Stimulated activated naive CD8-positive, alpha-beta T cell treated with anti-CD3 and anti-CD28 coated beads, Interleukin-15, amount 100 ng/mL, for 72 hours (primary cell): Measurements from ENCODE around the gene RNU5B-1.
"Not testable (repeated sequence)": the region's sequence is repeated elsewhere in the genome, so short reads cannot be mapped to it uniquely, and the experiment has no call there.

Experiments used
- ATAC-seq: fragments of 150-1000 bp; cut with Tn5 transposase; 2 replicates; pipeline ENCODE4 v1.10.0; 2021; ENCODE audit warnings: mild to moderate bottlenecking, moderate library complexity
- DNase-seq, 2 donors: peaks; one replicate each; pipeline ENCODE4 v3.0.0; 2021 to 2022
- H3K27ac Mint-ChIP-seq, 2 donors: one replicate each; pipeline ENCODE4 v1.8.0; 2022; ENCODE audit warnings: mild to moderate bottlenecking in 2 of 2, mixed read lengths in 2 of 2, moderate library complexity in 2 of 2
- H3K27me3 Mint-ChIP-seq: one replicate; pipeline ENCODE4 v1.8.0; 2022; ENCODE audit warnings: mixed read lengths
- H3K4me1 Mint-ChIP-seq: one replicate; pipeline ENCODE4 v1.8.0; 2022; ENCODE audit warnings: mild to moderate bottlenecking, mixed read lengths
- H3K4me3 Mint-ChIP-seq, 2 donors: one replicate each; pipeline ENCODE4 v1.8.0; 2022; ENCODE audit warnings: mild to moderate bottlenecking in 2 of 2, mixed read lengths in 2 of 2, moderate library complexity in 1 of 2
- H3K9me3 Mint-ChIP-seq, 2 donors: one replicate each; pipeline ENCODE4 v1.8.0; 2022; ENCODE audit warnings: mixed read lengths in 2 of 2

Gene RNU5B-1

DNA sequence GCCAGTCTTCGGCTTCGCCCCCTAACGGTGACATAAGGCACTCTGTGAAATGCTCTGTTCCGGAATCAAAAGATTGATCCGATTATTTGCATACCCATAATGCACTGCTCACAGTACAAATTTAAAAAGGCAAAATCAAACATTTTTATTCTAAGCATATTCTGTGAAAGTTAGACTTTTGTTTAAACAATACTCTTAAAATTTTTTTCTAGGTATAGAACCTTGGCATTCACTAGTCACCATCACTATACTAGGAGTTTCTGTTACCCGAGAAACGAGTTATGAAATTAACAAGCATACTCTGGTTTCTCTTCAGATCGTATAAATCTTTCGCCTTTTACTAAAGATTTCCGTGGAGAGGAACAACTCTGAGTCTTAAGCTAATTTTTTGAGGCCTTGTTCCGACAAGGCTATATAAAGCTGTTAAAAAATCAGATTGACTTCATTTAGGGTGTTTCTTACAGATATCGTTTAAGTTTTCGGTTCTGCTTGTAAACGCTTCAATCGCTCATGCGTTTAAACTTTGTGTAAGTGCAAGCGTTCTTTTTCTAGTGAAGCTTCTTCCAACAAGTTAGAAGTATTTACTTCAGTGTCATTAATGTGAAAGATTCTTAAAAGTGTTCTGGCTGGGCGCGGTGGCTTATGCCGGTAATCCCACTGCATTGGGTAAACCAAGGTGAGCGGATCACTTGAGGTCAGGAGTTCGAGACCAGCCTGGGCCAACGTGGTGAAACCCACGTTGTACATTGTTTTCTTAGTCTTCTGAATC lies at the start of gene RNU5B-1:
TSS of gene RNU5B-1 (plus strand) at position 297 of the 769 bp plus-strand sequence.
- peaks cover 38% of the 10 kb centered on the region for H3K4me1 Mint-ChIP-seq
- H3K27me3 Mint-ChIP-seq, result no peaks in the 10 kb centered on the region
- peak; percentile 89 to 92 for DNase-seq
- peak; percentile 82 for ATAC-seq
- H3K9me3 Mint-ChIP-seq, result no peaks in the 10 kb centered on the region
- peak within 1 kb of the TSS; percentile 95 to 96 for H3K4me3 Mint-ChIP-seq
- H3K27ac Mint-ChIP-seq, result peak within 1 kb of the TSS; percentile 100

DNA sequence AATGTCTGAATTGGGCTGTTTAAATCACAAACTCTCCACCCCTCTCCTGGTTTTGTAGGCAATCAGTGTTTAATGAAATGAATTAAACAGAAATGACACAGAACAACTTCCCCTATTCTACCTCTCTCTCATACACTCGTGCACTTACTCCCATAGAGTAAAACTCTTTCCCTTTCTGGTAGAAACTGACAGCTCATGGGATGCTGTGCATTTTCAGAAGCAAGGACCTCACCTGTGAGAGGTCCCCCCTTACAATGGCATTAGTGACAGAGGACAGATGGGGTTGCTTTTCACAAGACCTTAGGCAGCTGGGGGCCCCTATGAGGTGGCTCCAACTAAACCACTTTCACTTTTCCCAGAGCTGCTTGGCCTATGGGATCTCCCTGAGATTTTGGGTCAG lies 49.7 kb upstream of the RNU5B-1 start:
- no peak for ATAC-seq
- no peak overlapping the region for H3K27ac Mint-ChIP-seq
- no peak overlapping the region for H3K4me3 Mint-ChIP-seq
- no peak for DNase-seq
- H3K27me3 Mint-ChIP-seq, result no peaks in the 10 kb centered on the region
- H3K9me3 Mint-ChIP-seq, result no peaks in the 10 kb centered on the region
- H3K4me1 Mint-ChIP-seq, result peaks cover 11% of the 10 kb centered on the region

DNA sequence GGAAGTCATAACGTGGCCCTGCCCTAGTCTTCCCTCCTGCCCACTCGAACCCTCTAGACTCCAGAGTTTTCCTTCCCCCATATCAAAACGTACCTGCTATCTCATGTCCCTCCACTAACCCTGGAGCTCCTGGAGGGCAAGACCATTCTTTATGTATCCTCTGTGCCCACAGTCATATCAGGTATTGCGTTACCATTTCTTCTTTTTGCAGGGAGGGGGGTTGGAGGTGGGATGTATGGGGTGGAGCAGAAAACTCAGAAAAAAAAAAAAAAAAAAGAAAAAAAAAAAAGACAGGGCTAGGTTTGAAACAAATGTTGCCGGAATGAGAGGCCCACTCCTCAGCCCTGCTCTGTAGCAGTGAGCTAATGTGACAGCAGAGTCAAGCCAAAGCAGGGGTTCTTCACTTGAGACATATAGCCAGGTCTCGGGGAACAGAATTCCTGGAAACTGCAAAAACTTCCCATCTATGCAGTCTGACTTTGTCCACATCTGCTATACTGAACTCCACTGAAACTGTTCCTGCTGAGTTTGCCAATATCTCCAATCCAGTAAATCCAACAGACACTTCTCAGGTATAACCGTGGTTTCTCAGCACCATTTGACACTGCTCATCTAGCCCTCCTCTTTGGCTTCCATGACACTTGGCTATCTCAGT lies 48.9 kb upstream of the RNU5B-1 start:
- Mint-ChIP-seq H3K9me3 (no peaks in the 10 kb centered on the region), H3K27ac (no peak overlapping the region), H3K4me1 (peaks cover 3% of the 10 kb centered on the region), H3K27me3 (no peaks in the 10 kb centered on the region), H3K4me3 (no peak overlapping the region)
- no peak for ATAC-seq
- DNase-seq, result no peak

DNA sequence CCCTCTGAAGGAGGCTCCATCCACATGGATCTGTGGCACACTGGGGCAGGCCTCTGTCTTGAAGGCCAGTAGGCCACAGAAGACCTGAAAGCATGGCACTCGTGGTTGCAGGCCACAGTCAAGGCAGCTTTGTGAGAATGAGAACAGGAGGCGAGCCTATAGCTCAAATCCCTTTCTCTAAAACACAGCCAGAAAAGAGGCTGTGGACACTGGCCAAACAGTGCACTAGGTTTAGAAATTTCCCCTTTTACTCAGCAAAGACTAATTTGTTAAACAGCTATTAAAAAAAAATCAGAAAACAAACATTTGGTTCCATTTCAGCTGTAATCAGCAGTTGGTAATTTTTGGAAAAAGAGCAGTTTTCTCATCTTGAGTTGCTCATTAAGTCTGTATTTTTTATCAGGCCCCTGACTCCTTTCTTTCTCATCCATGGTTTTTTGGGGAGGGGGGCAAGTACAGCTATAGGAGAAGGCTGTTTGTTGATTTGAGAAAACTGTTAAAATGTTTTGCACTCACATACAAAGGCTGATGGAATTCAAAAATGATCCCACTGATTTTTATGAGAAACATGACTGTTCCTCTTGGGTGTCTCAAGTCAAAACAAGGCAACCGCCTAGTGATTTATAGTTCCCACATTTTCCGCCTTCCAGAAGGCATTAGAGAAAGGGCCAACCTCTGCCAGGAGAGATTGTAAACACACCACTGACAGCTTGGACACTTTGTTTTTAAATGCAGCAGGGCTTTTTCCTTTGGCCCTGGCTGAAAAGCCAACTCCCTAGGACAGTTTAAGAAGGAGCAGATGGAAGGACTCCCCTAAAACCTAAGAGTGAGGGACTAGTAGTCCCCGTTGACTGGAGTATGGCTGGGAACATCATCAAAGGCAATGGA lies 45.9 kb upstream of the RNU5B-1 start:
- no peaks in the 10 kb centered on the region for H3K27me3 Mint-ChIP-seq

GRCh38 chr15:65259367-65259797 lies 45.1 kb upstream of the RNU5B-1 start:
- no peaks in the 10 kb centered on the region for H3K27me3 Mint-ChIP-seq
- H3K27ac Mint-ChIP-seq, result no peak overlapping the region
- ATAC-seq (no peak), DNase-seq (no peak)
- no peaks in the 10 kb centered on the region for H3K9me3 Mint-ChIP-seq
- H3K4me1 Mint-ChIP-seq, result no peaks in the 10 kb centered on the region
- H3K4me3 Mint-ChIP-seq, result no peak overlapping the region

More for the DNA sequence above, 45.9 kb upstream of the RNU5B-1 start:
- ATAC-seq (no peak), DNase-seq (no peak)
- Mint-ChIP-seq H3K4me1 (no peaks in the 10 kb centered on the region), H3K9me3 (no peaks in the 10 kb centered on the region), H3K4me3 (no peak overlapping the region), H3K27ac (no peak overlapping the region)

DNA sequence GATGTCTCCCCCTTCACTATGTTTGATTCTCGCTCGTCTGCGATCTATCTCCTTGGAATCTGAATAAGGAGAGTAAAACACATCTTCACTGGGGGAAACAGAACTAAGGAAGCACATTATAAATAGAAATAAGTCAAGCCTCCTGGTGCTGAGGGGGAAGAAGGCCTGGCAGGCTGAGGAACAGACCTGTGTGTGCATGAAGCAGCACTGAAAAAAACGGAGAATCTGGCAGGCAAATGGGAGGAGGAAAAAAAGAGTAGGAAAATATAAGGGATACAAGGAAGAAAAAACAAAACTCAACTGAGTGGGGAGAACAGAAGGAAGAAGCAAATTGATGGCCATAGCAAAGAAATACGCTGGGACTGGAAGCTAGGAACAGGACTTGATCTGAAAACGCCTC lies 43.5 kb upstream of the RNU5B-1 start:
- no peak for DNase-seq
- H3K27ac Mint-ChIP-seq, result peak overlapping the region in 1 of 2 donors; percentile 2
- no peak overlapping the region for H3K4me3 Mint-ChIP-seq
- H3K4me1 Mint-ChIP-seq, result no peaks in the 10 kb centered on the region
- H3K9me3 Mint-ChIP-seq, result no peaks in the 10 kb centered on the region
- ATAC-seq, result no peak
- no peaks in the 10 kb centered on the region for H3K27me3 Mint-ChIP-seq

DNA sequence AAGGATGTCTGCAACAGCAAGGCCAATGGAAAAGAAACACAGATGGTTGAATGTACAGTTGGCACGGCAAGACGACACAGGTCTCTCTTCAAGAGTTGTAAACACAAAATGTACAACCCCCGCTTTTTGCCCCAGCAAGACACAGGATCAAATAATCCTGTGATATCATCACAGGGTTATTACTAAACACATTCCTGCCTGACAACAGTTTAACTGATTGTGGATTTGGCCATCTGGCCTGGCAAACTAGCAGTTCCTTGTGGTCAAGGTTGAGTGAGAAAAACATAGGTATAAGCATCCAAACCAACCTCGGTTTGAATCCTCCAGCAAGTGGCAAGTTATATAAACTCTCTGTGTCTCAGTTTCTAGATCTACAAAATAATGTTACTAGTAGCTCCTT lies 41.2 kb upstream of the RNU5B-1 start:
- Mint-ChIP-seq H3K27ac (no peak overlapping the region), H3K4me1 (no peaks in the 10 kb centered on the region), H3K27me3 (no peaks in the 10 kb centered on the region), H3K9me3 (no peaks in the 10 kb centered on the region), H3K4me3 (no peak overlapping the region)
- DNase-seq (no peak), ATAC-seq (no peak)

DNA sequence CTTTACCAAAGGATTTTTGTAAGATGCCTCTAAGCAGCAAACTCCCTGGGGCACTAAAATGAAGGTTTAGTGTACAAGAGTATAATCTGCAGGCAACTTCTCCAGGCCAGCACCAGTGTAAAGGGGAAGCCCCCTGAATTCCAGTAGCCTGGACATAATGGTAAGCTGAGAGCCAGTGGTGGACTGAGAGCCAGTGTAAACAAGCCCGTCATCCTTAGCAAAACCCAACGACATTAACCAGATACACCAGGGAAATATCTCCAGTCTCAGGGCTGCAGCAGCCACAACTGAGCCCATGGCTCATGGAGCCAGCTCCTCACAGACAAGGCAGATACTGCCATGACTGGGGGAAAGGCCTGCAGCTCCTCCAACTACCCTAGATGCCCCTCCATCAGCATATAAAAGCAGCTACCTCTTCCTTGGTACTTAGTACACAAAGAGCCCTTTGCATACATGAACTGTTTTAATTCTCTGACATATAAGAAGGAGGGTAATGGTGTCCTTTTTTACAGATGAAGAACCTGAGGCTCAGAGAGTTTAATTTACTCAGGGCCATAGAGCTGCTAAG lies 39.5 kb upstream of the RNU5B-1 start:
- Mint-ChIP-seq H3K4me1 (no peaks in the 10 kb centered on the region), H3K4me3 (no peak overlapping the region), H3K9me3 (no peaks in the 10 kb centered on the region), H3K27me3 (no peaks in the 10 kb centered on the region), H3K27ac (no peak overlapping the region)
- ATAC-seq (no peak), DNase-seq (no peak)

DNA sequence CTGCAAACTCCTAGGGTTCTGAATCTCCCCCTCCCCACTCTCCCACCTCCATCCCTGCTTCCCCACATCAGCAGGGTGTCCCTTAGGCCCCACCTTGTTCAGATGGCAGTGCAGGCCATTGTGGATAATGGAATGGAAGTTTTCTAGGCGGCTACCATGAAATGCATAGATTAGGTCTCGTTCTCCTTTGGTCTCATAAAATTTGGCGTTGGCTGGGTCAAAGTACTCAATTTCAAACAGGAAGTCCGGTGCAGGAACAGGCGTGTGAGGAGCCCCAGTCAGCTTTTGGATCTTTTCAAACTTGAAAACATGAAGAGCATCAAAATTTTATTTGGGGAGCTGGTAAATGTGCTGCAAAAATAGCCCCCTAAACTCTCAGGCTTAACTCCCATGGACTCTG lies 38.0 kb upstream of the RNU5B-1 start:
- no peak for ATAC-seq
- Mint-ChIP-seq H3K4me3 (no peak overlapping the region), H3K27me3 (no peaks in the 10 kb centered on the region), H3K27ac (peak overlapping the region; percentile 15 to 82), H3K4me1 (no peaks in the 10 kb centered on the region), H3K9me3 (no peaks in the 10 kb centered on the region)
- no peak for DNase-seq

- H3K27me3 Mint-ChIP-seq, result no peaks in the 10 kb centered on the region
- H3K4me1 Mint-ChIP-seq, result peaks cover 12% of the 10 kb centered on the region
- ATAC-seq, result no peak
- peak overlapping the region in 1 of 2 donors; percentile 44 for H3K27ac Mint-ChIP-seq
- no peaks in the 10 kb centered on the region for H3K9me3 Mint-ChIP-seq
- DNase-seq, result no peak
- H3K4me3 Mint-ChIP-seq, result no peak overlapping the region
Observed at GRCh38 chr15:65268411-65268810, 36.1 kb upstream of the RNU5B-1 start.

DNA sequence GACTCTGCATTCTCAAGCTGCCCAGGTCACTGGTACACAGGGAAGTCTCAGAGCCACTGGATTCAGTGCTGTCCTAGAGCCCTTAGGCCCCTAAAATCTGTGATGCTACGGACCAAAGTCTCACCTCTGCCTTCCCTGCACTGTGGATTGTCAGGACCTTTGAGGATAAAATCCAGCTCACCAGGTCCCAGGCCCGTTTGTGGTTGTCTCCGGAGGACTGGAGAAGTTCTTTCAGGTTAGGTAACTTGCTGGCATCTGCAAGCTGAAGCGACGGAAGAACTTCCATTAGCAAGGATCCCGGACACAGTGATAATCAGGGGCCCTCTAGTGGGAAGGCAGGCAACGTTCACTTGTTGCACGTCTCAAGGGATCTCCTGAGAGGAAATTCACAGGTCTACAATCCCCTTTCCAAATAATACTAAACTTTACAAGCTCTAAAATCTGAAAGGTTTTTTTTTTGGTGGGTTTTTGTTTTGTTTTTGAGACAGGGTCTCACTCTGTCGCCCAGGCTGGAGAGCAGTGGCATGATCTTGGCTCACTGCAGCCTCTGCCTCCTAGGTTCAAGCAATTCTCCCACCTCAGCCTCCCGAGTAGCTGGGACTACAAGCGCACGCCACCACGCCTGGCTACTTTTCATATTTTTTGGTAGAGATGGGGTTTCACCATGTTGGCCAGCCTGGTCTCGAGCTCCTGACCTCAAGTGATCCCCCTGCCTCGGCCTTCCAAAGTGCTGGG lies 33.5 kb upstream of the RNU5B-1 start:
- not testable (repeated sequence) for ATAC-seq, H3K9me3 Mint-ChIP-seq, H3K4me3 Mint-ChIP-seq, H3K27me3 Mint-ChIP-seq, DNase-seq
- H3K4me1 Mint-ChIP-seq, result peaks cover 29% of the 10 kb centered on the region
- peak overlapping the region in 1 of 2 donors; percentile 42 for H3K27ac Mint-ChIP-seq

DNA sequence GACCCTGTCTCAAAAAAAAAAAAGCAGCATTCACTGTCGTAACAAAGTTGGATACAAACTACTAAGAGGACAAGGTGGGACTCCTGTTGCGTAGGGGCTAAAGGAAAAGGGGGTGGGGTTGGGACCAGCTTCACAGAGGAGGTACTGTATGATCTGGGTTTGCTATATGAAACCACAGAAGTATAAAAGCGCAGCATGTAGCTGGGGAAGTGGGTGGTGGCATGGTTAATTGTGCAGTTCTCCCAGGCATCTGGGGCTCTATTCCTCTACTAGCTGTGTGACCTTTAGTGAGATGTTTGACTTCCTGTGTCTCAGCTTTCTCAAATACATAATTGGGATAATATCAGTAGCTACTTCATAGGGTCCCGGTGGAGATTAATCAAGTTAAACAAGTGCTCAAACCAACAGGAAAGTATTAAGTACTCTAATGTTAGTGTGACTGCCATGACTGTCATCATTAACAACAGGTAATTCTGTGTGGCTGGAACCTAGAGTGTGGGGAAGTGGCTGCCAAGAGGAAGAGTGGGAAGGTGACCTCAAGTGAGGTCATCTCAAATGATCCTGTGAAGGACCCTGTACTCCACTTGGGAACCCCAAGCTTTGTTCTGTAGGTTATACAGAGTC lies 29.3 kb upstream of the RNU5B-1 start:
- peak overlapping the region in 1 of 2 donors; percentile 85 for H3K27ac Mint-ChIP-seq
- H3K9me3 Mint-ChIP-seq, result no peaks in the 10 kb centered on the region
- H3K4me3 Mint-ChIP-seq, result peak overlapping the region; percentile 10 to 56
- H3K27me3 Mint-ChIP-seq, result no peaks in the 10 kb centered on the region
- ATAC-seq (peak; percentile 60), DNase-seq (no peak)
- H3K4me1 Mint-ChIP-seq, result peaks cover 56% of the 10 kb centered on the region

DNA sequence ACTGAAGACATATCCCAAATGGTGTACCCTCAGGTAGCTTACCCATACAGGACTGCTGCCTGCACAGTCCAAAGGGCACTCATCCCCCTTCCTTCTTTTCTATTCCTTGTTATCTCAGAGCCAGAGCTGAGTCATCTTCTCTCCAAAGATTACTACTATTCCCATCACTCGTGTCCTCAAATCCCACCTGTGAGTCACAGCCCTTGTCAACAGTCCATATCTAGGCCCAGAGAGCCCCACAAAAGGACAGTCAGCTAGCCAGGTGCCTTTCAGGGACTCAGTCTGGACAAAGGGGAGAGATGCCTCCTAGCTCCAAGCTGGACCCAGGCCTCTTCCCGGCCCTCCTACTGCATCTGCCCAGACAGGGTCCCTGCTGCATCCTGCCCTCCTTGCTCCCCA lies 28.8 kb upstream of the RNU5B-1 start:
- H3K27ac Mint-ChIP-seq, result peak overlapping the region; percentile 56 to 93
- no peaks in the 10 kb centered on the region for H3K9me3 Mint-ChIP-seq
- ATAC-seq, result peak; percentile 12
- no peak overlapping the region for H3K4me3 Mint-ChIP-seq
- DNase-seq, result no peak
- no peaks in the 10 kb centered on the region for H3K27me3 Mint-ChIP-seq
- peaks cover 56% of the 10 kb centered on the region for H3K4me1 Mint-ChIP-seq

DNA sequence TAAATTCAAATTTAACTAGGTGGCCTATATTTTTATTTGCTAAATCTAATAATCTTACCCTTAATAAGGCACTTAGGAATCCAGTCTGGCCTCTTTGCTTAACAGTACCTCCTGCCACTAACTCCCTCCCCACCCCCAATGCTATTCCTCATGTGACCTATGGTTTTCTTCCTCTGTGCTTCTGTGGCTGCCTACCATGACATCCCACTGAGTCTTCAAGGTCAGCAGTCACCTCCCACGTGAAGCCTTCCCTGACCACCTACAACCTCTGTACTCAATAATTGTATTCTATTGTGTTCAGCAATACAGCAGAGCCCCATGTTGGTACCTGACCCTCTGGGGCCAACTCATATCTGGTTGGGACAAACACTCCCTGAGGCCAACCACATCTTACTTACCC lies 27.5 kb upstream of the RNU5B-1 start:
- Mint-ChIP-seq H3K4me3 (no peak overlapping the region), H3K4me1 (peaks cover 56% of the 10 kb centered on the region), H3K27me3 (no peaks in the 10 kb centered on the region), H3K9me3 (no peaks in the 10 kb centered on the region), H3K27ac (peak overlapping the region in 1 of 2 donors; percentile 35)
- DNase-seq (no peak), ATAC-seq (no peak)
